GM18507 (cell line): ENCODE measurements around the gene VPS13A.
"Not testable (repeated sequence)": the region's sequence is repeated elsewhere in the genome, so short reads cannot be mapped to it uniquely, and the experiment has no call there.

ENCODE experiments used
- DNase-seq: peaks from one replicate; pipeline ENCODE4 v3.0.0; 2011; ENCODE audit warnings: low read depth; ENCODE audit not compliant: insufficient read length; ENCODE audit errors: extremely low spot score
- FAIRE-seq: peaks from 2 replicates; lab custom pipeline; 2011; peaks lifted over from hg19 to GRCh38; lab: Jason Lieb, UNC

VPS13A gene

DNA sequence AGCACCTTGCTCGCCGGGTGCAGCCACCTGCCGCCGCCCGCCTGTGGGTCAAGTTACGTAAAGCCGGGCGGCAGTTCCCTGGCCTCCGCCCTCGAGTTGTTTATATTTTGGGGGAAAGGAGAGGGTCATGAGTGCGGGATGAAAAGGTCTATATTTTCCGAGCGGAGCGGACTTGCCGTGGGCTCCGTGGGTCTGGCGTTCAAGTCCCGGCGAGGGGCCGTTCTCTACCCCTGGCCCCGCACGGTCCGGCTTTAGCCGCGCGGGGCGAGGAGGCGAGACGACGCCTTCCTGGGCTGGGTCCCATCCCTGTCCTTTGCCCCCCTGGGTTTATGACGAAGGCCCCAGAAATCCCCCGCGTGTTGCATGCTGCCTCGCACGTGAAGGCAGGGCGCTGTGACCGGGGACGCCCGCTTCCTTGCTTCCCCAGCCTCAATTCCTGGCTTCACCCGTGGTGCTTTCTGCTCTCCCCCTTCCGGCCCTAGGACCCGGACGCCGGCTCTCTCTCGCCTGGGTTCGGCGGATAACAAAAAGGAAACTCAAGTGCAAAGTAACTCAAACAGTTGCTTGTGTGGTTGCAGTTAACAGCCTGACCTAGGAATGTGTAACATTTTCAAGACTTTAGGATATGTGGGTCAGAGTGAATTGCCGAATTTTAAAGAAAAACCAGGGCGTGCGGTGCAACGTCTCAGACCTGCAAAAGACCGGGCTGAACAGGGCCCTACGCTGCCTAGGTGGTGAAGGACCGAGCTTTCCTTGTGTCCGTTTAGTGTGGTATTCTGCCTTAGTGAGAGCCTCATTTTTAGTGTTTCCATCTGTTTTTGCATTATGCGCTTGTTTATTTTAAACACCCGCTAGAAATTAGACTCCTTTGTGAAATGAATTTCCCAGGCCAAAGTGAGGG, 810 bp downstream of the VPS13A start:
- FAIRE-seq (no peak), DNase-seq (no peak)

DNA sequence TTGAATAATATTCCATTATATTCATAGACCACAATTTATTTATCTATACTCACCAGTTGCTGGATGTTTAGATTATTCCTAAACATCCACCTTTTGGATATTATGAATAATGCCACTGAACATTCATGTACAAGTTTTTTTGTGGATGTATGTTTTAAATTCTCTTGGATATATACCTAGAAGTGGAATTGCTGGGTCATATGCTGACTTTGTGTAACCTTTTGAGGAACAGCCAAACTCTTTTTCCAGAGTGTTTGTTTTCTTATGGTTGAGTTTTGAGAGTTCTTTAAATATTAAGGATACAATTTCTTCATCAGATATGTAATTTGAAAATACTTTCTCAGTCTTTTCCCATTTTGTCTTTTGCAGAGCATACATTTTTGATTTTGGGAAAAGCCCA, 2.7 kb downstream of the VPS13A start:
- no peak for DNase-seq
- FAIRE-seq = no peak

DNA sequence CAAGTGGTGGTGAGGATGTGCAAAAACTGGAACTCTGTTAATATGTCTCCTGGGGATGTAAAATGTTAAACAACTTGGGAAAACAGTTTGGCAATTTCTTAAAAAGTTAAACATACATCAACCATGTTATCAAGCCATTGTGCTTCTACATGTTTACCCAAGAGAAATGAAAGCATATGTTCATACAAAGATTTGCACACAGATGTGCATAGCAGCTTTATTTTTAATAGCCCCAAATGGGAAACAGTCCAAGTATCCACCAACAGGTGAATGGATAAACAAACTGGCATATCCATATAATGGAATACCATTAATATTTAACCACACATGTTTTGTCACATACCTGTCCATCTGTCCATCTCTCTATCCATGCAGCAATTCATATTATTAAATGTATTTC, 6.2 kb downstream of the VPS13A start:
- FAIRE-seq = no peak
- no peak for DNase-seq

DNA sequence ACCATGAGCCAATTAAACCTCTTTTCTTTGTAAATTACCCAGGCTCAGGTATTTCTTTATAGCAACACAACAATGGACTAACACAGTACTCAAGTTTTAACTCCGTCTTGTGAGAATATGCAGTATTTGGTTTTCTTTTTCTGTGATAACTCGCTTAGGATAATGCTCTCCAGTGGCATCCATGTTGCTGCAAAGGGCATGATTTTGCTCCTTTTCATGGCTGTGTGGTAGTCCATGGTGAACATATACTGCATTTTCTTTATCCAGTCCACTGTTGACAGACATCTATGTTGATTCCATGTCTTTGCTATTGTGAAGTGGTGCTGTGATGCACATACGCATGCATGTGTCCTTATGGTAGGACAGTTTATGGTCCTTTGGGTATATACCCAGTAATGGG, 10.9 kb downstream of the VPS13A start:
- DNase-seq (no peak), FAIRE-seq (no peak)

DNA sequence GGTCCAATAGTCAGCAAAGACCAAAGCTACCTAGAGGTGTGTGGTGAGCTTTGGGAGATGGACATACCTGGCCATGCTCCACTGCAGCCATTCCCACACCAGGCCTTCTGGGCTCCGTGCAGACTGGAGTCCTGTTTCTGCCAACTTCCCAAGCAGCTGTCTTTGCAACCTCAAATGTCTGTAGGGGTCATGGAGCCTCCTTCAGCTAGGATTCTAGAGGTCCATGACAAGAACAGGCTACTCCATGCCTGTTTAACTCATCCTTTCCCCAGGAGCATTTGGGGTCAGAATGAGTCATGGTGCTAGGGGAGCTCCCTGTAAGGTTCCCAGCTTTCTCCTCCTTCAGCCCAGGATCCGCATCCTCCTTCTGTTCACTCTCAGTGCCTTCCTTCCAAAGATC, 17.1 kb downstream of the VPS13A start:
- DNase-seq = no peak

DNA sequence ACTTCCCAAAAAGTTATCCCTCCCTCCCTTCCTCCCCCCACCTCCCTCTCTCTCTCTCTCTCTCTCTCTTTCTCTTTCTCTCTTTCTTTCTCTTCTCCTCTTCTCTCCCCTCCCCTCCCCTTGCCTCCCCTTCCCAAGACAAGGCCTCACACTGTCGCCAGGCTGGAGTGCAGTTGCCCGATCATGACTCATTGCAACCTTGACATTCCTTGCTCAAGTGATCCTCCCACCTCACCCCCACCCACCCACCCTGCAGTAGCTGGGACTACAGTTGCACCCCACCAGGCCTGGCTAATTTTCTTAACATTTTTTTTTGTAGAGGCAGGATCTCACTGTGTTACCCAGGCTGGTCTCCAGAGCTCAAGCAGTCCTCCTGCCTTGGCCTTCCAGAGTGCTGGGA, 32.8 kb downstream of the VPS13A start:
- FAIRE-seq (no peak), DNase-seq (no peak)

More for the DNA sequence above, 17.1 kb downstream of the VPS13A start:
- FAIRE-seq = no peak

DNA sequence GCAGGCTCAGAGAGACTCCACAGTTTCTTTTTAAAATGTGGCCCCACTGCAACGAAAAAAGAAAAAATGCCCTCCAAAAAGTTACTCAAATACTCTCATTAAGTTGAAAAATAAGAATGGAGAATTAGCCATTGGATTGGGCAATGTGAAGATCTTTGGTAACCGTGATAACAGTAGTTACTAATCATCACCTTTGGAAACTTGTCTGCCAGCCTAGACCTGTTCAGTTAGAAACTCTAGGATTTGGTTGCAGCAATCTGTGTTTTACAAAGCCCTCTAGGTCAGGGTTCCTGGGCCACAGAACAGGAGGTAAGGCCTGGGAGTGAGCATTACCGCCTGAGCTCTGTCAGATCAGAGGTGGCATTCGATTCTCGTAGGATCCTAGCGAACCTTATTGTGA, 34.2 kb downstream of the VPS13A start:
- DNase-seq (no peak), FAIRE-seq (no peak)

DNA sequence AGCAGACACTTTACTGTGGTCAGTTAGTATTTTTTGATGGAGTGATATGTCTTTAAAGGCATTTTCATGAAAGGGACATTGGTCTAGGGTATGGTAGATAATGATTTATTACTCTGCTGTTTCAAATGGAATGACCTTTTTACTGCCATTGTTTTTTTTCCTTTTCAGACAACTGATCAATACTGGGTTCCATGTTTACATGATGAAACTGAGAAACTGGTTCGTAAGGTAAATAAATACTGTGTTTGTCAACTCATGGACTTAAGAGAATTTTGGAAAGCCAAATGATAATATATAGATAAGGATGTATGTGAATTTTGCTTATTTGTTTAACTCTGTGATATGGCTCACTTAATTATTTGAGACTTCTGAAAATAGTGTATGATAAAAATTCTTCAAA, 35.5 kb downstream of the VPS13A start:
- no peak for DNase-seq
- no peak for FAIRE-seq

DNA sequence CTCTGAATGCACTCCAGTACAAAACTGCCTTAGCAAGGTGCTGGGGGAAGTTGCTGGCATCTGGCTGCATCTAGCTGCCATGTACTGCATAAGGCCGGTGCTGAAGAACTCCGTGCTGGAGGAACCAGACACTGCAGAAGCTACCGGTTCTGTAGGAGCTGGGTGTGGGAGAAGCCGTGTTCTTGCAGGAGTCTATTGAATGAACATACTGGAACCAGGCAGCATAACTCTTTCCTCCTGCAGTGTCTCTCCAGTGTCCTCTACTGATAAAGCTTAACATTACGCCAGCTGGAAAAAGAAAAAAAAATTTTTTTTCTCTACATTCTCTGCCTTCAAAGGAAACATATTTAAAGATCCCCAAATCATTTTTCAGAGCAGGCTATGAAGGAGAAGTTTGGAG, 38.5 kb downstream of the VPS13A start:
- DNase-seq (no peak), FAIRE-seq (no peak)

DNA sequence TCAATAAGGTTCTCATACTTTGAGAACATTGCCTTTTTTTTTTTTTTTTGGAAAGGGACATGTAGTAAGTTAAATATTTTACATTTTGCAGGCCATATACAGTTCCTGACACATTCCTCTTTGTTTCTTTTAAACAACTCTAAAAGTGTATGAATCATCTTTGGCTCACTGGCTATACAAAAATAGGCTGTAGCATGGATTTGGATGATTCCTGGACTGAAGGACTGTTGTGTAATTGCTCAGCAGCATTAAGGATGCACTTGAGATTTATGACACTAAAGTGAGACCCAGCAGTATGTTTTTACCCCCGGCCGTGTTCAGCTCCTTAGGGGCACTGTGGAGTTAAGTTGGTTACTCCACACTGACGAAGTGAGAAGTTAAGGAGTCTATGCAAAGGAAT, 41.3 kb downstream of the VPS13A start:
- no peak for DNase-seq
- no peak for FAIRE-seq

DNA sequence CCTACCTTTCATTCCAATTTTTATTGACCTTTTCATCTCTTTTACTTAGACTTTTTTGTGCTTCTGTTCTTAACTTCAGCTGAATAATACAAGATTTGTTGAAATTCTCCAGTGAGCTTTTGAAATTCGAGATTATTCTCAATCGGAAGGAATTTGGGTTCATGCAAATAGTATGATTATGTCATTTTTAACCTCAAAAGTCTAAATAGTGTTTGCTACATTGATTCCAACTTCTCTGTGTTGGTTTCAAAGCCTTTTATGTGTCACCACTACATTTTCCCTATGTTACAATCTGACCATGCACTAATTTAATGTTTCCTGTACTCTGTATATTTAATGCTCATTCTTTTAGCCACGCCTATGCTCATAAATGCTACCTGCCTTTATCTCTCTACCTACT, 44.1 kb downstream of the VPS13A start:
- DNase-seq (no peak), FAIRE-seq (no peak)

DNA sequence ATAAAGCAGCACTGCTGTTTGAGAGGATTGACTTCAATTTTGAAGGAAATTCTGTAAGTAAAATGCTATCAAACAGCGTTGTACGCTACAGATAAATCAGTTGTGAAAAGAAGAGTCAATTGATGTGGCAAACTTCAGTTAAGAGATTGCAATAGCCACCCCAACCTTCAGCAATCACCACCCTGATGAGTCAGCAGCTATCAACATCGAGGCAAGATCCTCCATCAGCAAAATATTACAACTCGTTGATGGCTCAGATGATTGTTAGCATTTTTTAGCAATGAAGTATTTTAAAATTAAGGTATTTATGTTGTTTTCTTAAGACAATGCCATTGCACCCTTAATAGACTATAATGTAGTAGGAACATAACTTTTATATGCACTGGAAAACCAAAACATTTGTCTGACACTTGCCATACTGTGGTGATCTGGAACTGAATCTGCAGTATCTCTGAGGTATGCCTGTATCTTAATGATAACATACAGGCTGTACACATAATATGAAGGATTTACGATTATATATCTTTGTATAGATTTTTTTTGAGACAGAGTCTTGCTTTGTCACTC, 47.5 kb downstream of the VPS13A start:
- DNase-seq (no peak), FAIRE-seq (no peak)

DNA sequence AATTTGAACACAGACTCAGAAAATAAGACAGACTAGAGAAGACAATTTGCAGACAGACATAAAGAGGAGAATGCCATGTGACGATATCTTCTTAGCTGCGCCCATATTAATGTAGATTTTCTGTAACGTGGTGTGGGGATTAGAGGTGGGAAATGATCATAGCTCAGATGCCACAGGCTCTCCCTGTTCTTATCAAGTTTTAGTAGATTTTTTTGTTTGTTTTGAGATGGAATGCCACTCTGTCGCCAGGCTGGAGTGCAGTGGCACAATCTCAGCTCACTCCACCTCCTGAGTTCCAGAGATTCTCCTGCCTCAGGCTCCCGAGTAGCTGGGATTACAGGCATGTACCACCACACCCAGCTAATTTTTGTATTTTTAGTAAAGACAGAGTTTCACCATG, 59.4 kb downstream of the VPS13A start:
- no peak for DNase-seq
- no peak for FAIRE-seq

DNA sequence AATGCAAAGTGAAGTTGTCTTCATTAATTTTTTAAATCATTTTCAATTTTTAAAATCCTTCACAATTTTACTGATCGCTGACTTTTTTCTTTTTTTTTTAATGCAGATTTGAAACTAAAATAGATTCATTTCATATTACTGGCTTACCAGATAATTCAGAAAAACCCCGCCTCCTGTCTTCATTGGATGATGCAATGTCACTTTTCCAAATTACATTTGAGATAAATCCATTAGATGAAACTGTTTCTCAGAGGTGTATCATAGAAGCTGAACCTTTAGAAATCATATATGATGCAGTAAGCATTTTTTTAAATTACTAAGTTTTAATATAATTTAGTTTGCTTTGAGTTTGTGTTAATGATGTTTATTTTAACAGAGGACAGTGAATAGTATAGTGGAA, 60.6 kb downstream of the VPS13A start:
- no peak for FAIRE-seq
- no peak for DNase-seq

DNA sequence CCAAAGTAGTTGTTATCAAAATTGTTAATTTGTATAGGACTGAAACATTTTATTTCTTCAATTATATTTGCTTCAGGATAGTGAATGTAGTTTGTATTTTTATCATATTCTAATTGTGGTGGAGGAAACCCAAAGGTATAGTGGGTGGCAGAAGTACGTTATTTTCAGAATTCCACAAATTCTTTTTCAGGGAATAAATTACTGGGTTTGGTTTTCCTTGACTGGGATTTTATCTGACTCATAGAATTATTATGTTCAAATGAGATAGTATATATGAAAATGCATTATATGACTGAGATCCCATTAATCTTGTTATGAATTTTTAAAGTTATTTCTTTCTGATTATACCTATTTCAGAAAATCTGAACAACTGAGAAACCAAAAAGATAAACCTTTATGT, 73.7 kb downstream of the VPS13A start:
- DNase-seq (no peak), FAIRE-seq (no peak)

DNA sequence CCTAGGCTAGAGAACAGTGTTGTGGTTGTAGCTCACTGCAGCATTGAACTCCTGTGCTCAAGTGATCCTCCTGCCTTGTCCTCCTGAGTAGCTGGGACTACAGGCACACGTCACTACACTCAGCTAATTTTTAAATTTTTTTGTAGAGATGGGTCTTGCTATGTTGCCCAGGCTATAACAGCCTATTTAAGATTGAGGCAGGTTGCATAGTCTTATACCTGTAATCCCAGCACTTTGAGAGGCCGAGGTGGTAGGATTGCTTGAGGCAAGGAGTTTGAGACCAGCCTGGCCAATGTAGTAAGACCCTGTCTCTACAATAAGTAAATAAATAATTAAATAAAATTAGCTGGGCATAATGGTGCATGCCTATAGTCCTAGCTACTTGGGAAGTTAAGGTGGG, 79.9 kb downstream of the VPS13A start:
- no peak for FAIRE-seq
- no peak for DNase-seq

DNA sequence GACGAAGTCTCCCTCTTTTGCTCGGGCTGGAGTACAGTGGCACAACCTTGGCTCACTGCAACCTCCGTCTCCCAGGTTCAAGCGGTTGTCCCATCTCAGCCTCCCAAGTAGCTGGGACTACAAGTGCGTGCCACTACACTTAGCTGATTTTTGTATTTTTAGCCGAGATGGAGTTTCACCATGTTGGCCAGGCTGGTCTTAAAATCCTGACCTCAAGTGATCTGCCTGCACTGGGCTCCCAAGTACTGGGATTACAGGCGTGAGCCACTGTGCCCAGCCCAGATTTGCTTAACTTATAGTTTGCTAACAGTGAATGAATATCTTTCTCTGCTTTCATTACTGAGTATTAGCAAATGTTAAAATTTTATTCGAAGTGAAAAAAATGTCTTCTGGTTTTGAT, 84.3 kb downstream of the VPS13A start:
- DNase-seq = no peak
- FAIRE-seq = no peak

DNA sequence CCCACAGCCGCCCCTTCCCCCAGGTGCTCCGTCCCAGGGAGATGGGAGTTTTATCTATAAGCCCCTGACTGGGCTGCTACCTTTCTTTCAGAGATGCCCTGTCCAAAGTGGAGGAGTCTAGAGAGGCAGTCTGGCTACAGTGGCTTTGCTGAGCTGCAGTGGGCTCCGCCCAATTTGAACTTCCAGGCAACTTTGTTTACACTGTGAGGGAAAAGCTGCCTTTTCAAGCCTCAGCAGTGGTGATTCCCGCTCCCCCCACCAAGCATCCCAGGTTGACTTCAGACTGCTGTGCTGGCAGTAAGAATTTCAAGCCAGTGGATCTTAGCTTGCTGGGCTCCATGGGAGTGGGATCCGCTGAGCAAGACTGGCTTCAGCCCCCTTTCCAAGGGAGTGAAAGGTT, 90.4 kb downstream of the VPS13A start:
- FAIRE-seq, DNase-seq: not testable (repeated sequence)

DNA sequence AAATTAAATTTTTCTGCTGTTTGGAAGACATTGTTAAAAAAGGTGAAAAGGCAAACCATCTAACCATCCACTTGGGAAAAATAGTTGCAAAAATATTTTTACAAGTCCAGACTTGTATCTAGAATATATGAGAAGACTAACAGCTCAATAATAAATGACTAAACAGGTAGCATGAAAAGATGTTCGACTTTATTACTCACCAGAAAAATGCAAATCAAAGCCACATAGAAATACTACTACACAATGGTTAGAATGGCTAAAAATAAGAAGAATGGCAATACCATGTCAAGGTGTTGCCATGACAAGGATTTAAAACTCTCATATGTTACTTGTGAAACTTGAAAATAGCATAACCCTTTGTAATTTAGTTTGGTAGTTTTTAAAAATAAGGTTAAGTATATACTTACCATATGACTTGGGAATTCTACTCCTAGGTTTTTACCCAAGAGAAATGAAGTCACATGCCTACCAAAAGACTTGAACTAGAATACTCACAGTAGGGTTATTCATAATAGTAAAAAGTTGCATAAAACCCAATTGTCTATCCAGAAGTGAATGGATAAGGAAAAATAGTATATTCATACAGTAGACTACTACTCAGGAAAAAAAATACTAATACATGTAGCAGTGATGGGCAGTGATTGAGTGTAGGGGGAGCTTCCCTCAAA, 93.8 kb downstream of the VPS13A start:
- no peak for DNase-seq

DNA sequence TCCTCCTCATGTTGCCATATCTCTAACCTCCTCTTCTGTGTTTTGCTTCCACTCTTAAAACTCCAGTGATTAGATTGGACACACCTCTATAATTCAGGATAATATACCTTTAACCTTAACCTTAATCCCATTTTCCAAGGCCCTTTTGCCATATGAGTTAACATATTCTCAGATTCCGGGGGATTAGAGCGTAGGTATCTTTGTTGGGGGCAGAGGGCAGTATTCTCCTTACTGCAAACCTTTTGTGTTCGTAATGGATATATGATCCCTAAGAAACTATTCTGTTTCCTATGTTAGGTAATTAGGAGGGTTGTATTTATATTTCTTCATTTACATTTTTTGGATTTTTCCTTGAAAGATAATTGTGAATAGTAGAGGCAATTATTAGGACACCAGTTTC, 99.5 kb downstream of the VPS13A start:
- DNase-seq = no peak
- no peak for FAIRE-seq

More for the DNA sequence above, 93.8 kb downstream of the VPS13A start:
- FAIRE-seq = peak; percentile 33

DNA sequence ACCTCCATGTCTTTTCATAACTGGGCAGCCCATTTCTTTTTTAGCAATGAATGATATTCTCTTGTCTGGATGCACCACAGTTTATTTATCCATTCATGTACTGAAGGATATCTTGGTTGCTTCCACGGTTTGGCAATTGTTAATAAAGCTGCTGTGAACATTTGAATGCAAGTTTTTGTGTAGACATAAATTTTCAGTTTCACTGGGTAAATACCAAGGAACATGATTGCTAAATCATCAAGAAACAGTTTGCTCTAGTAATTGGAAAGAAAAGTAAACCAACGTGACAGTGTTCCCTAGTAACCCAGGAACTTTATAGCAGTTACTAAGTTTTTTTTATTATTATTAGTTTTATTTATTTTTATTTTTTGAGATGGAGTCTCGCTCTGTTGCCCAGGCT, 100.4 kb downstream of the VPS13A start:
- DNase-seq (no peak), FAIRE-seq (no peak)
